HepG2 (cell line): Measurements from ENCODE around the gene TNS1. TPM values are rescaled to one million over a fixed set of nuclear protein-coding genes. Genes with fewer than 3 reads are reported as not detected.
A peak's percentile ranks its signal among the peaks of the same experiment; 100 is the strongest.

Experiments used
- ATAC-seq: fragments of 200-7000 bp; cut with Tn5 transposase; 3 replicates; pipeline ENCODE4 v1.9.1; 2020; ENCODE audit warnings: mild to moderate bottlenecking, moderate library complexity
- BruUV-seq: library from RNA; stranded (reverse); fragments of 400-500 nt; replicated peaks from 2 replicates; lab custom pipeline; 2021; lab: Mats Ljungman, UMichigan
- CTCF ChIA-PET: fragments of 300-600 bp; formaldehyde crosslinking; extraction: SDS; loops from one replicate; lab custom pipeline; 2021; ENCODE audit warnings: low total read pairs, inconsistent platforms, low intra/inter-chr PET ratio; lab: Yijun Ruan, JAX
- POLR2A ChIA-PET: fragments of 350-600 bp; sonication (Branson Sonifier 250); formaldehyde crosslinking; loops from one replicate; lab custom pipeline; 2020; ENCODE audit warnings: antibody characterized with exemption, inconsistent platforms; lab: Yijun Ruan, JAX
- DNase-seq: peaks from one replicate; pipeline ENCODE4 v3.0.0-alpha.2; 2015; ENCODE audit warnings: low spot score
- FAIRE-seq: peaks from 3 replicates; lab custom pipeline; 2011; peaks lifted over from hg19 to GRCh38; lab: Jason Lieb, UNC
- H2AFZ ChIP-seq: one replicate; pipeline ENCODE4 v1.6.1; 2011; ENCODE audit warnings: low read length, inconsistent platforms
- H3K27ac ChIP-seq: fragments of 300-600 bp; 3 replicates; pipeline ENCODE4 v1.8.0; 2011; ENCODE audit warnings: mixed run types, mild to moderate bottlenecking, mixed read lengths, low read length, inconsistent platforms; ENCODE audit not compliant: insufficient read depth; ENCODE audit errors: extremely low read length
- H3K27me3 ChIP-seq, 2 experiments: fragments of 200-600 bp in 1 of 2; 2 replicates in 1 of 2; 3 replicates in 1 of 2; pipeline versions ENCODE4 v1.6.0 to v1.8.0; 2011; ENCODE audit warnings: low read length in 2 of 2, mild to moderate bottlenecking in 2 of 2, moderate library complexity in 2 of 2, inconsistent platforms in 1 of 2; ENCODE audit not compliant: insufficient read depth in 2 of 2, control insufficient read depth in 1 of 2
- H3K36me3 ChIP-seq, 2 experiments: fragments of 200-600 bp in 1 of 2; replicated peaks in 1 of 2; 2 replicates in 1 of 2; 3 replicates in 1 of 2; pipeline versions ENCODE4 v1.5.1 to v1.8.0; 2011; ENCODE audit warnings: low read length in 2 of 2, inconsistent platforms in 1 of 2; ENCODE audit not compliant: insufficient read depth in 2 of 2, control insufficient read depth in 1 of 2
- H3K4me1 ChIP-seq: 2 replicates; pipeline ENCODE4 v1.5.1; 2012; ENCODE audit warnings: low read length, inconsistent platforms; ENCODE audit not compliant: insufficient read depth
- H3K4me2 ChIP-seq: 2 replicates; pipeline ENCODE4 v1.6.0; 2011; ENCODE audit warnings: low read depth, low read length, inconsistent platforms
- H3K4me3 ChIP-seq, 3 experiments: fragments of 200-600 bp in 1 of 3; sonication (generic), shearing (Covaris generic) in 1 of 3; replicated peaks in 1 of 3; 2 replicates each; pipeline ENCODE4 v1.5.1; 2011 to 2016; ENCODE audit warnings: low read length in 3 of 3, inconsistent platforms in 2 of 3, low read depth in 2 of 3, mild to moderate bottlenecking in 2 of 3, control low read depth in 1 of 3, mixed read lengths in 1 of 3; ENCODE audit not compliant: insufficient read depth in 1 of 3
- H3K79me2 ChIP-seq: one replicate; pipeline ENCODE4 v1.6.1; 2011; ENCODE audit warnings: low read length, inconsistent platforms; ENCODE audit not compliant: insufficient read depth
- H3K9ac ChIP-seq: 2 replicates; pipeline ENCODE4 v1.6.0; 2011; ENCODE audit warnings: mild to moderate bottlenecking, low read depth, low read length, inconsistent platforms; ENCODE audit not compliant: insufficient read depth
- H3K9me3 ChIP-seq: 2 replicates; pipeline ENCODE4 v1.5.1; 2012; ENCODE audit warnings: mild to moderate bottlenecking, low read length
- H4K20me1 ChIP-seq: 2 replicates; pipeline ENCODE4 v1.6.0; 2011; ENCODE audit warnings: inconsistent platforms, mild to moderate bottlenecking, low read length, moderate library complexity; ENCODE audit not compliant: insufficient read depth
- AGO2 ChIP-seq: fragments of 200-400 bp; formaldehyde crosslinking; optimal IDR thresholded peaks from 2 replicates; pipeline ENCODE3; 2017; ENCODE audit warnings: mild to moderate bottlenecking, low read depth, low read length, moderate library complexity
- CCDC6 ChIP-seq: sonication (generic); formaldehyde crosslinking; IDR thresholded peaks from 2 replicates; pipeline ENCODE4 v1.8.1; 2022; ENCODE audit warnings: mild to moderate bottlenecking, missing genetic modification reagents, moderate library complexity
- KDM5A ChIP-seq: fragments of 200-600 bp; sonication (generic); IDR thresholded peaks from 2 replicates; pipeline ENCODE4 v1.7.0; 2018; ENCODE audit warnings: antibody characterized with exemption, mild to moderate bottlenecking, low read length, borderline replicate concordance
- NKX3-1 ChIP-seq: sonication (generic); formaldehyde crosslinking; IDR thresholded peaks from 2 replicates; pipeline ENCODE4 v1.5.0; 2020; ENCODE audit warnings: missing genetic modification reagents
- POLR2A ChIP-seq, 2 experiments: IDR thresholded peaks; 2 replicates each; pipeline ENCODE4 v1.6.1; 2011; ENCODE audit warnings: low read depth in 2 of 2, low read length in 2 of 2, mild to moderate bottlenecking in 1 of 2, moderate library complexity in 1 of 2; ENCODE audit not compliant: insufficient read depth in 1 of 2
- RBM22 ChIP-seq: fragments of 200-400 bp; formaldehyde crosslinking; optimal IDR thresholded peaks from 2 replicates; pipeline ENCODE3; 2017; ENCODE audit warnings: mild to moderate bottlenecking, low read length, moderate library complexity
- SMAD9 ChIP-seq: sonication (generic); formaldehyde crosslinking; IDR thresholded peaks from 2 replicates; pipeline ENCODE4 v1.5.1; 2020; ENCODE audit warnings: mild to moderate bottlenecking, missing genetic modification reagents
- SP4 ChIP-seq: sonication (generic); formaldehyde crosslinking; IDR thresholded peaks from 2 replicates; pipeline ENCODE4 v1.8.1; 2023; ENCODE audit warnings: mild to moderate bottlenecking, missing genetic modification reagents
- TARDBP ChIP-seq: sonication (generic); formaldehyde crosslinking; IDR thresholded peaks from 2 replicates; pipeline ENCODE4 v1.8.0; 2022; ENCODE audit warnings: mild to moderate bottlenecking, missing genetic modification reagents
- TOPORS ChIP-seq: sonication (generic); formaldehyde crosslinking; IDR thresholded peaks from 2 replicates; pipeline ENCODE4 v1.8.0; 2023; ENCODE audit warnings: mild to moderate bottlenecking, missing genetic modification reagents
- ZNF335 ChIP-seq: sonication (generic); formaldehyde crosslinking; IDR thresholded peaks from 2 replicates; pipeline ENCODE4 v1.4.0; 2020; ENCODE audit warnings: missing genetic modification reagents
- ZNF616 ChIP-seq: sonication (generic); formaldehyde crosslinking; IDR thresholded peaks from 2 replicates; pipeline ENCODE4 v1.5.0; 2020; ENCODE audit warnings: low read depth, mild to moderate bottlenecking, missing genetic modification reagents
- ZNF687 ChIP-seq: sonication (generic); formaldehyde crosslinking; IDR thresholded peaks from 2 replicates; pipeline ENCODE4 v1.5.1; 2020; ENCODE audit warnings: mild to moderate bottlenecking, missing genetic modification reagents, moderate library complexity
- ZNF691 ChIP-seq: sonication (generic); formaldehyde crosslinking; IDR thresholded peaks from 2 replicates; pipeline ENCODE4 v1.4.0; 2020; ENCODE audit warnings: missing genetic modification reagents, low read depth, mild to moderate bottlenecking, borderline replicate concordance
- ZNF737 ChIP-seq: sonication (generic); formaldehyde crosslinking; IDR thresholded peaks from 2 replicates; pipeline ENCODE4 v1.5.0; 2020; ENCODE audit warnings: missing genetic modification reagents, mild to moderate bottlenecking, borderline replicate concordance
- ZNF781 ChIP-seq: sonication (generic); formaldehyde crosslinking; IDR thresholded peaks from 2 replicates; pipeline ENCODE4 v1.5.1; 2020; ENCODE audit warnings: borderline replicate concordance, mild to moderate bottlenecking, missing genetic modification reagents; ENCODE audit errors: not compliant biosample characterization
- WGBS: methylation state at CpG from one replicate; pipeline ENCODE4 v1.1.6; 2017; ENCODE audit warnings: low lambda C conversion rate; 5-methylcytosine and 5-hydroxymethylcytosine counted together
- in situ Hi-C: cut with HindIII; loops from 2 replicates; pipeline ENCODE4 v1.10.0; 2017; ENCODE audit warnings: low pct_unique_long_range_greater_than_20kb; ENCODE audit not compliant: extremely low pct_ligation_motif_present
- intact Hi-C: fragments of 100-400 bp; cut with micrococcal nuclease; formaldehyde crosslinking; loops from one replicate; pipeline ENCODE4 v1.10.0; 2022; ENCODE audit not compliant: unreplicated experiment
- polyA plus RNA-seq, 8 experiments: library from polyadenylated mRNA; depleted of rRNA in 3 of 8; stranded (reverse) in 7 of 8; unstranded in 1 of 8; fragments of >200 nt; fragmentation: Illumina TruSeq in 4 of 8; extraction: Trizol in 4 of 8; gene quantifications; 2 replicates each; pipeline versions ENCODE4 v1.2.1 to v1.2.3, GENCODE V29; 2011 to 2016; ENCODE audit warnings: low read depth in 4 of 8, missing spikeins in 1 of 8, mixed read lengths in 1 of 8; ENCODE audit not compliant: insufficient read depth in 1 of 8
- total RNA-seq, 5 experiments: library from RNA; depleted of rRNA; stranded (reverse); fragments of >200 nt; fragmentation: Illumina TruSeq; extraction: Trizol; gene quantifications; 2 replicates each; pipeline ENCODE4 v1.2.3, GENCODE V29; 2016; ENCODE audit warnings: low read depth in 1 of 5

The TNS1 gene
- total and polyA plus RNA-seq, 2 of the 13 experiments (the other 11 are each of a cell fraction or from before 2014, with no cell fraction given), result 1.9 to 118 TPM

- no peak for FAIRE-seq
- Histone ChIP-seq H3K4me1 (peaks cover 9% of the 10 kb centered on the region; the same call in 1 of the 2 replicates), H3K36me3 (peaks cover 14 to 19% of the 10 kb centered on the region in 2 experiments), H4K20me1 (peaks cover 25% of the 10 kb centered on the region; the same call in 1 of the 2 replicates), H3K27ac (no peak overlapping the region), H3K4me2 (no peak overlapping the region), H3K27me3 (no peaks in the 10 kb centered on the region), H3K9ac (no peak overlapping the region), H2AFZ (no peak overlapping the region), H3K79me2 (no peaks in the 10 kb centered on the region), H3K9me3 (no peaks in the 10 kb centered on the region), H3K4me3 (no peak overlapping the region)
- DNase-seq, result no peak
- intact Hi-C loops (no loop called here), in situ Hi-C loops (no loop called here)
- ChIA-PET POLR2A (no interaction called here), CTCF (no interaction called here)
- 76% methylated on average over 5 of the region's 5 CpGs for WGBS
- ATAC-seq, result no peak
- no peak for TF ChIP-seq CCDC6 (CRISPR knock-in tag)
- peak; percentile 2; the same call in 1 of the 2 replicates for TF ChIP-seq TARDBP (CRISPR knock-in tag)
- TF ChIP-seq ZNF691 (CRISPR knock-in tag), result no peak
- peak; percentile 23 for TF ChIP-seq RBM22
- TF ChIP-seq SP4 (CRISPR knock-in tag), result no peak
- TF ChIP-seq ZNF335 (CRISPR knock-in tag), result no peak
- no peak for TF ChIP-seq KDM5A
- TF ChIP-seq SMAD9 (CRISPR knock-in tag), result no peak
- TF ChIP-seq NKX3-1 (CRISPR knock-in tag), result no peak
- TF ChIP-seq TOPORS (CRISPR knock-in tag), result no peak
- peak; percentile 2; the same call in 1 of the 2 replicates for TF ChIP-seq ZNF687 (CRISPR knock-in tag)
- no peak for TF ChIP-seq ZNF616 (CRISPR knock-in tag)
- peak; percentile 50 for TF ChIP-seq AGO2
- TF ChIP-seq ZNF737 (CRISPR knock-in tag), result no peak
- TF ChIP-seq POLR2A (IDR thresholded peaks at IDR 0.05; ENCODE audit: insufficient read depth in 1 of 2, low read depth in 2 of 2, low read length in 2 of 2), result peak in 1 of 2 experiments; percentile 46; a peak in 1 of 4 replicates
- no peak for TF ChIP-seq ZNF781
- no TSS peak for BruUV-seq
Observed at GRCh38 chr2:217838409-217838831, 164.4 kb downstream of the TNS1 start.
